WTC11 (cell line): ENCODE data around the gene TMEM140. TPM values are rescaled to one million over a fixed set of nuclear protein-coding genes. Genes with fewer than 3 reads are reported as not detected.

Source experiments
- ATAC-seq: fragments of 200-7000 bp; cut with Tn5 transposase; 2 replicates; pipeline ENCODE4 v1.10.0; 2021; ENCODE audit warnings: mild to moderate bottlenecking, moderate library complexity
- CTCF ChIA-PET: fragments of 300-600 bp; sonication (Branson Sonifier 250); formaldehyde crosslinking; loops from one replicate; lab custom pipeline; 2021; ENCODE audit warnings: antibody characterized with exemption; lab: Charles Lee
- POLR2A ChIA-PET: fragments of 350-600 bp; sonication (Branson Sonifier 250); formaldehyde crosslinking; loops from one replicate; lab custom pipeline; 2021; ENCODE audit warnings: antibody characterized with exemption; lab: Charles Lee
- DNase-seq: peaks from one replicate; pipeline ENCODE4 v3.0.0; 2021; ENCODE audit warnings: low spot score
- H3K27ac Mint-ChIP-seq: 2 replicates; pipeline ENCODE4 v1.8.0; 2021; ENCODE audit warnings: mixed read lengths
- H3K27me3 Mint-ChIP-seq: 2 replicates; pipeline ENCODE4 v1.8.0; 2021; ENCODE audit warnings: low read depth, mild to moderate bottlenecking, moderate library complexity, mixed read lengths
- H3K36me3 Mint-ChIP-seq: 2 replicates; pipeline ENCODE4 v1.8.0; 2021; ENCODE audit warnings: mixed read lengths
- H3K4me1 Mint-ChIP-seq: 2 replicates; pipeline ENCODE4 v1.8.0; 2022; ENCODE audit warnings: mixed read lengths
- H3K4me3 Mint-ChIP-seq: 2 replicates; pipeline ENCODE4 v1.8.0; 2021; ENCODE audit warnings: mild to moderate bottlenecking, moderate library complexity, mixed read lengths
- H3K9me3 Mint-ChIP-seq: 2 replicates; pipeline ENCODE4 v1.8.0; 2021; ENCODE audit warnings: mixed read lengths
- CREB1 ChIP-seq: sonication (generic); formaldehyde crosslinking; IDR thresholded peaks from 2 replicates; pipeline ENCODE4 v1.8.0; 2023; ENCODE audit warnings: mild to moderate bottlenecking, missing genetic modification reagents
- EMX1 ChIP-seq: fragments of 250-450 bp; sonication (Bioruptor Pico); IDR thresholded peaks from 2 replicates; pipeline ENCODE4 v1.8.0; 2021; ENCODE audit warnings: mild to moderate bottlenecking
- FOXP1 ChIP-seq: sonication (generic); formaldehyde crosslinking; IDR thresholded peaks from 2 replicates; pipeline ENCODE4 v1.8.0; 2022; ENCODE audit warnings: missing genetic modification reagents, mild to moderate bottlenecking, moderate library complexity, borderline replicate concordance
- JUN ChIP-seq: sonication (generic); formaldehyde crosslinking; IDR thresholded peaks from 2 replicates; pipeline ENCODE4 v1.8.0; 2023; ENCODE audit warnings: mild to moderate bottlenecking, missing genetic modification reagents
- MXD4 ChIP-seq: fragments of 250-450 bp; sonication (Bioruptor Pico); IDR thresholded peaks from 2 replicates; pipeline ENCODE4 v1.8.0; 2021; ENCODE audit warnings: mild to moderate bottlenecking, moderate library complexity, borderline replicate concordance
- NR2C2 ChIP-seq: sonication (generic); formaldehyde crosslinking; IDR thresholded peaks from 2 replicates; pipeline ENCODE4 v1.8.0; 2022; ENCODE audit warnings: mild to moderate bottlenecking, missing genetic modification reagents
- ZNF232 ChIP-seq: sonication (generic); formaldehyde crosslinking; IDR thresholded peaks from 2 replicates; pipeline ENCODE4 v1.8.0; 2022; ENCODE audit warnings: mild to moderate bottlenecking, missing genetic modification reagents
- ZNF396 ChIP-seq: fragments of 250-450 bp; sonication (Bioruptor Pico); IDR thresholded peaks from 2 replicates; pipeline ENCODE4 v1.8.0; 2021; ENCODE audit warnings: mild to moderate bottlenecking, moderate library complexity, borderline replicate concordance
- ZNF416 ChIP-seq: fragments of 250-450 bp; sonication (Bioruptor Pico); IDR thresholded peaks from 2 replicates; pipeline ENCODE4 v1.9.0; 2021; ENCODE audit warnings: mild to moderate bottlenecking, inconsistent platforms
- ZNF671 ChIP-seq: fragments of 250-450 bp; sonication (Bioruptor Pico); IDR thresholded peaks from 2 replicates; pipeline ENCODE4 v1.8.0; 2021; ENCODE audit warnings: mild to moderate bottlenecking
- total RNA-seq: library from RNA; stranded (reverse); gene quantifications from 3 replicates; pipeline ENCODE4 v1.2.3, GENCODE V29; 2021
- TF ChIP-seq, protein P1 (sequence below): sonication (generic); formaldehyde crosslinking; IDR thresholded peaks from 2 replicates; pipeline ENCODE4 v1.8.1; 2023; ENCODE audit warnings: mild to moderate bottlenecking, moderate library complexity, missing genetic modification reagents
- TF ChIP-seq, protein P2 (sequence below): sonication (generic); formaldehyde crosslinking; IDR thresholded peaks from 2 replicates; pipeline ENCODE4 v1.8.1; 2022; ENCODE audit warnings: missing genetic modification reagents, borderline replicate concordance
- TF ChIP-seq, protein P3 (sequence below): sonication (generic); formaldehyde crosslinking; IDR thresholded peaks from 2 replicates; pipeline ENCODE4 v1.8.1; 2023; ENCODE audit warnings: mild to moderate bottlenecking, missing genetic modification reagents, borderline replicate concordance
- TF ChIP-seq, protein P4 (sequence below): sonication (generic); formaldehyde crosslinking; IDR thresholded peaks from 2 replicates; pipeline ENCODE4 v1.8.1; 2022; ENCODE audit warnings: low read depth, mild to moderate bottlenecking, moderate library complexity, missing genetic modification reagents, borderline replicate concordance
- TF ChIP-seq, protein P5 (sequence below): sonication (generic); formaldehyde crosslinking; IDR thresholded peaks from 2 replicates; pipeline ENCODE4 v1.8.0; 2023; ENCODE audit warnings: missing genetic modification reagents, mild to moderate bottlenecking, borderline replicate concordance
- TF ChIP-seq, protein P6 (sequence below): fragments of 250-450 bp; sonication (Bioruptor Pico); IDR thresholded peaks from 2 replicates; pipeline ENCODE4 v2.1.2; 2022; ENCODE audit warnings: mild to moderate bottlenecking, moderate library complexity
- TF ChIP-seq, protein P7 (sequence below): fragments of 200-600 bp; IDR thresholded peaks from 2 replicates; pipeline ENCODE4 v1.8.0; 2022; ENCODE audit warnings: antibody characterized with exemption
- TF ChIP-seq, protein P8 (sequence below): fragments of 250-450 bp; sonication (Bioruptor Pico); IDR thresholded peaks from 2 replicates; pipeline ENCODE4 v1.8.0; 2021; ENCODE audit warnings: mild to moderate bottlenecking

TMEM140 gene
- total RNA-seq, 1 experiment from 2014 or later, result not detected

DNA sequence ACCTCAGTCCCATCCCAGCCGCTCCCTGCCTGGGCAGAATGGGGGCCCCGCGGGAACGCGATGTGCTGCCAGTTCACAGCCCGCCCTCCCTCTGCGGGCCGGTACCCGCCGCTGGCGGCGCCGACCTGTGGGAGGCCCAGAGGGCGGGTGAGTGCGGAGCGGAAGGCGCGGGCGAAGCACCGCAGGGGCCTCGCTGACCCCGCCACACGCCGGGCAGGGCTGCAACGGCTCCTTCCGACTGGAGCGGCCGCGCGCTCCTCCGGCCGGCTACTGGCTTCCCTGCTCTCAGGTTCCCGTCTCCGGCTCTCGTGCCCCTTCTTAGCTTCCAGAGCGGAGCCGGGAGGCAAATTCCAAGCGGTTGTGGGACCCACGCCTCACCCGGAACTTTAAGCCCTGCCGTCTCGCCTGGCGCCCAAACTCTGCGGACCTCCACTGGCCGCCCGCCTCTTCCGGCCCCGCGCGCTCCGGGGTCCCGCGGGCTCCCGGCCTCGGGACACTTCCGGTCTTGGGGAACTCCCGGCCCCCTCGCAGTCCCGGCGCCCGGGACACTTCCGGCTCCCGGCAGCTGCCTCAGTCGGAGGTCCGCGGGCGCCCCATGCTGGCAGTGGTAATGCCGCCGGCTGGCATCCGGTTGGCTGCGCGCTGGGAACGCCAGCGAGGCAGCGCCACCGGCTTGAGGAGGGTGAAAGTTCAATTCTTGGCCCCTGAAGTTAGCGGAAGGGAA, 22.6 kb downstream of the TMEM140 start, which contains the start of gene CYREN:
Gene CYREN, minus strand, starts transcription at position 434 of the 724 bp plus-strand sequence. CDS start 1,785 bp downstream, outside the sequence.
- ChIA-PET POLR2A (no interaction called here), CTCF (interaction anchor here (0.9 to 2.4 kb wide), 10 partner anchors 9 to 204 kb away, joined by 3 to 7 read pairs (median 4); partner anchors contain the start of genes AGBL3, TMEM140 and WDR91)
- peak within 1 kb of the TSS; percentile 95 for H3K27ac Mint-ChIP-seq
- peaks cover 31% of the 10 kb centered on the region for H3K4me1 Mint-ChIP-seq
- no peaks in the 10 kb centered on the region for H3K27me3 Mint-ChIP-seq
- peak within 1 kb of the TSS; percentile 90 for H3K4me3 Mint-ChIP-seq
- peaks cover 35% of the 10 kb centered on the region for H3K36me3 Mint-ChIP-seq
- peak; percentile 75 for ATAC-seq
- DNase-seq, result peak; percentile 88
- no peaks in the 10 kb centered on the region for H3K9me3 Mint-ChIP-seq
- TF ChIP-seq ZNF416 (no peak), NR2C2 (CRISPR knock-in tag) (peak; percentile 29; the same call in 1 of the 2 replicates), ZNF396 (CRISPR knock-in tag) (no peak), ZNF671 (CRISPR knock-in tag) (no peak), JUN (CRISPR knock-in tag) (peak; percentile 68; the same call in 1 of the 2 replicates), FOXP1 (CRISPR knock-in tag) (no peak; the same call in 1 of the 2 replicates), MXD4 (no peak), EMX1 (CRISPR knock-in tag) (no peak), ZNF232 (CRISPR knock-in tag) (no peak), CREB1 (CRISPR knock-in tag) (no peak)
- TF ChIP-seq, protein P1, sequence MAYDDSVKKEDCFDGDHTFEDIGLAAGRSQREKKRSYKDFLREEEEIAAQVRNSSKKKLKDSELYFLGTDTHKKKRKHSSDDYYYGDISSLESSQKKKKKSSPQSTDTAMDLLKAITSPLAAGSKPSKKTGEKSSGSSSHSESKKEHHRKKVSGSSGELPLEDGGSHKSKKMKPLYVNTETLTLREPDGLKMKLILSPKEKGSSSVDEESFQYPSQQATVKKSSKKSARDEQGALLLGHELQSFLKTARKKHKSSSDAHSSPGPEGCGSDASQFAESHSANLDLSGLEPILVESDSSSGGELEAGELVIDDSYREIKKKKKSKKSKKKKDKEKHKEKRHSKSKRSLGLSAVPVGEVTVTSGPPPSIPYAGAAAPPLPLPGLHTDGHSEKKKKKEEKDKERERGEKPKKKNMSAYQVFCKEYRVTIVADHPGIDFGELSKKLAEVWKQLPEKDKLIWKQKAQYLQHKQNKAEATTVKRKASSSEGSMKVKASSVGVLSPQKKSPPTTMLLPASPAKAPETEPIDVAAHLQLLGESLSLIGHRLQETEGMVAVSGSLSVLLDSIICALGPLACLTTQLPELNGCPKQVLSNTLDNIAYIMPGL (CRISPR knock-in tag), result peak; percentile 88; the same call in 1 of the 2 replicates
- TF ChIP-seq, protein P2, sequence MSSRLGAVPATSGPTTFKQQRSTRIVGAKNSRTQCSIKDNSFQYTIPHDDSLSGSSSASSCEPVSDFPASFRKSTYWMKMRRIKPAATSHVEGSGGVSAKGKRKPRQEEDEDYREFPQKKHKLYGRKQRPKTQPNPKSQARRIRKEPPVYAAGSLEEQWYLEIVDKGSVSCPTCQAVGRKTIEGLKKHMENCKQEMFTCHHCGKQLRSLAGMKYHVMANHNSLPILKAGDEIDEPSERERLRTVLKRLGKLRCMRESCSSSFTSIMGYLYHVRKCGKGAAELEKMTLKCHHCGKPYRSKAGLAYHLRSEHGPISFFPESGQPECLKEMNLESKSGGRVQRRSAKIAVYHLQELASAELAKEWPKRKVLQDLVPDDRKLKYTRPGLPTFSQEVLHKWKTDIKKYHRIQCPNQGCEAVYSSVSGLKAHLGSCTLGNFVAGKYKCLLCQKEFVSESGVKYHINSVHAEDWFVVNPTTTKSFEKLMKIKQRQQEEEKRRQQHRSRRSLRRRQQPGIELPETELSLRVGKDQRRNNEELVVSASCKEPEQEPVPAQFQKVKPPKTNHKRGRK (CRISPR knock-in tag), result no peak
- TF ChIP-seq, protein P3, sequence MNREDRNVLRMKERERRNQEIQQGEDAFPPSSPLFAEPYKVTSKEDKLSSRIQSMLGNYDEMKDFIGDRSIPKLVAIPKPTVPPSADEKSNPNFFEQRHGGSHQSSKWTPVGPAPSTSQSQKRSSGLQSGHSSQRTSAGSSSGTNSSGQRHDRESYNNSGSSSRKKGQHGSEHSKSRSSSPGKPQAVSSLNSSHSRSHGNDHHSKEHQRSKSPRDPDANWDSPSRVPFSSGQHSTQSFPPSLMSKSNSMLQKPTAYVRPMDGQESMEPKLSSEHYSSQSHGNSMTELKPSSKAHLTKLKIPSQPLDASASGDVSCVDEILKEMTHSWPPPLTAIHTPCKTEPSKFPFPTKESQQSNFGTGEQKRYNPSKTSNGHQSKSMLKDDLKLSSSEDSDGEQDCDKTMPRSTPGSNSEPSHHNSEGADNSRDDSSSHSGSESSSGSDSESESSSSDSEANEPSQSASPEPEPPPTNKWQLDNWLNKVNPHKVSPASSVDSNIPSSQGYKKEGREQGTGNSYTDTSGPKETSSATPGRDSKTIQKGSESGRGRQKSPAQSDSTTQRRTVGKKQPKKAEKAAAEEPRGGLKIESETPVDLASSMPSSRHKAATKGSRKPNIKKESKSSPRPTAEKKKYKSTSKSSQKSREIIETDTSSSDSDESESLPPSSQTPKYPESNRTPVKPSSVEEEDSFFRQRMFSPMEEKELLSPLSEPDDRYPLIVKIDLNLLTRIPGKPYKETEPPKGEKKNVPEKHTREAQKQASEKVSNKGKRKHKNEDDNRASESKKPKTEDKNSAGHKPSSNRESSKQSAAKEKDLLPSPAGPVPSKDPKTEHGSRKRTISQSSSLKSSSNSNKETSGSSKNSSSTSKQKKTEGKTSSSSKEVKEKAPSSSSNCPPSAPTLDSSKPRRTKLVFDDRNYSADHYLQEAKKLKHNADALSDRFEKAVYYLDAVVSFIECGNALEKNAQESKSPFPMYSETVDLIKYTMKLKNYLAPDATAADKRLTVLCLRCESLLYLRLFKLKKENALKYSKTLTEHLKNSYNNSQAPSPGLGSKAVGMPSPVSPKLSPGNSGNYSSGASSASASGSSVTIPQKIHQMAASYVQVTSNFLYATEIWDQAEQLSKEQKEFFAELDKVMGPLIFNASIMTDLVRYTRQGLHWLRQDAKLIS, result 0 out of 2 replicates have a peak, but pooled peaks have one; percentile 47
- TF ChIP-seq, protein P4, sequence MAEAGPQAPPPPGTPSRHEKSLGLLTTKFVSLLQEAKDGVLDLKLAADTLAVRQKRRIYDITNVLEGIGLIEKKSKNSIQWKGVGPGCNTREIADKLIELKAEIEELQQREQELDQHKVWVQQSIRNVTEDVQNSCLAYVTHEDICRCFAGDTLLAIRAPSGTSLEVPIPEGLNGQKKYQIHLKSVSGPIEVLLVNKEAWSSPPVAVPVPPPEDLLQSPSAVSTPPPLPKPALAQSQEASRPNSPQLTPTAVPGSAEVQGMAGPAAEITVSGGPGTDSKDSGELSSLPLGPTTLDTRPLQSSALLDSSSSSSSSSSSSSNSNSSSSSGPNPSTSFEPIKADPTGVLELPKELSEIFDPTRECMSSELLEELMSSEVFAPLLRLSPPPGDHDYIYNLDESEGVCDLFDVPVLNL, result no peak
- TF ChIP-seq, protein P5, sequence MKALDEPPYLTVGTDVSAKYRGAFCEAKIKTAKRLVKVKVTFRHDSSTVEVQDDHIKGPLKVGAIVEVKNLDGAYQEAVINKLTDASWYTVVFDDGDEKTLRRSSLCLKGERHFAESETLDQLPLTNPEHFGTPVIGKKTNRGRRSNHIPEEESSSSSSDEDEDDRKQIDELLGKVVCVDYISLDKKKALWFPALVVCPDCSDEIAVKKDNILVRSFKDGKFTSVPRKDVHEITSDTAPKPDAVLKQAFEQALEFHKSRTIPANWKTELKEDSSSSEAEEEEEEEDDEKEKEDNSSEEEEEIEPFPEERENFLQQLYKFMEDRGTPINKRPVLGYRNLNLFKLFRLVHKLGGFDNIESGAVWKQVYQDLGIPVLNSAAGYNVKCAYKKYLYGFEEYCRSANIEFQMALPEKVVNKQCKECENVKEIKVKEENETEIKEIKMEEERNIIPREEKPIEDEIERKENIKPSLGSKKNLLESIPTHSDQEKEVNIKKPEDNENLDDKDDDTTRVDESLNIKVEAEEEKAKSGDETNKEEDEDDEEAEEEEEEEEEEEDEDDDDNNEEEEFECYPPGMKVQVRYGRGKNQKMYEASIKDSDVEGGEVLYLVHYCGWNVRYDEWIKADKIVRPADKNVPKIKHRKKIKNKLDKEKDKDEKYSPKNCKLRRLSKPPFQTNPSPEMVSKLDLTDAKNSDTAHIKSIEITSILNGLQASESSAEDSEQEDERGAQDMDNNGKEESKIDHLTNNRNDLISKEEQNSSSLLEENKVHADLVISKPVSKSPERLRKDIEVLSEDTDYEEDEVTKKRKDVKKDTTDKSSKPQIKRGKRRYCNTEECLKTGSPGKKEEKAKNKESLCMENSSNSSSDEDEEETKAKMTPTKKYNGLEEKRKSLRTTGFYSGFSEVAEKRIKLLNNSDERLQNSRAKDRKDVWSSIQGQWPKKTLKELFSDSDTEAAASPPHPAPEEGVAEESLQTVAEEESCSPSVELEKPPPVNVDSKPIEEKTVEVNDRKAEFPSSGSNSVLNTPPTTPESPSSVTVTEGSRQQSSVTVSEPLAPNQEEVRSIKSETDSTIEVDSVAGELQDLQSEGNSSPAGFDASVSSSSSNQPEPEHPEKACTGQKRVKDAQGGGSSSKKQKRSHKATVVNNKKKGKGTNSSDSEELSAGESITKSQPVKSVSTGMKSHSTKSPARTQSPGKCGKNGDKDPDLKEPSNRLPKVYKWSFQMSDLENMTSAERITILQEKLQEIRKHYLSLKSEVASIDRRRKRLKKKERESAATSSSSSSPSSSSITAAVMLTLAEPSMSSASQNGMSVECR, result peak; percentile 89
- TF ChIP-seq, protein P6, sequence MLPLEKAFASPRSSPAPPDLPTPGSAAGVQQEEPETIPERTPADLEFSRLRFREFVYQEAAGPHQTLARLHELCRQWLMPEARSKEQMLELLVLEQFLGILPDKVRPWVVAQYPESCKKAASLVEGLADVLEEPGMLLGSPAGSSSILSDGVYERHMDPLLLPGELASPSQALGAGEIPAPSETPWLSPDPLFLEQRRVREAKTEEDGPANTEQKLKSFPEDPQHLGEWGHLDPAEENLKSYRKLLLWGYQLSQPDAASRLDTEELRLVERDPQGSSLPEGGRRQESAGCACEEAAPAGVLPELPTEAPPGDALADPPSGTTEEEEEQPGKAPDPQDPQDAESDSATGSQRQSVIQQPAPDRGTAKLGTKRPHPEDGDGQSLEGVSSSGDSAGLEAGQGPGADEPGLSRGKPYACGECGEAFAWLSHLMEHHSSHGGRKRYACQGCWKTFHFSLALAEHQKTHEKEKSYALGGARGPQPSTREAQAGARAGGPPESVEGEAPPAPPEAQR, result 0 out of 2 replicates have a peak, but pooled peaks have one; percentile 24
- TF ChIP-seq, protein P7, sequence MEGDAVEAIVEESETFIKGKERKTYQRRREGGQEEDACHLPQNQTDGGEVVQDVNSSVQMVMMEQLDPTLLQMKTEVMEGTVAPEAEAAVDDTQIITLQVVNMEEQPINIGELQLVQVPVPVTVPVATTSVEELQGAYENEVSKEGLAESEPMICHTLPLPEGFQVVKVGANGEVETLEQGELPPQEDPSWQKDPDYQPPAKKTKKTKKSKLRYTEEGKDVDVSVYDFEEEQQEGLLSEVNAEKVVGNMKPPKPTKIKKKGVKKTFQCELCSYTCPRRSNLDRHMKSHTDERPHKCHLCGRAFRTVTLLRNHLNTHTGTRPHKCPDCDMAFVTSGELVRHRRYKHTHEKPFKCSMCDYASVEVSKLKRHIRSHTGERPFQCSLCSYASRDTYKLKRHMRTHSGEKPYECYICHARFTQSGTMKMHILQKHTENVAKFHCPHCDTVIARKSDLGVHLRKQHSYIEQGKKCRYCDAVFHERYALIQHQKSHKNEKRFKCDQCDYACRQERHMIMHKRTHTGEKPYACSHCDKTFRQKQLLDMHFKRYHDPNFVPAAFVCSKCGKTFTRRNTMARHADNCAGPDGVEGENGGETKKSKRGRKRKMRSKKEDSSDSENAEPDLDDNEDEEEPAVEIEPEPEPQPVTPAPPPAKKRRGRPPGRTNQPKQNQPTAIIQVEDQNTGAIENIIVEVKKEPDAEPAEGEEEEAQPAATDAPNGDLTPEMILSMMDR, result no peak
- TF ChIP-seq, protein P8, sequence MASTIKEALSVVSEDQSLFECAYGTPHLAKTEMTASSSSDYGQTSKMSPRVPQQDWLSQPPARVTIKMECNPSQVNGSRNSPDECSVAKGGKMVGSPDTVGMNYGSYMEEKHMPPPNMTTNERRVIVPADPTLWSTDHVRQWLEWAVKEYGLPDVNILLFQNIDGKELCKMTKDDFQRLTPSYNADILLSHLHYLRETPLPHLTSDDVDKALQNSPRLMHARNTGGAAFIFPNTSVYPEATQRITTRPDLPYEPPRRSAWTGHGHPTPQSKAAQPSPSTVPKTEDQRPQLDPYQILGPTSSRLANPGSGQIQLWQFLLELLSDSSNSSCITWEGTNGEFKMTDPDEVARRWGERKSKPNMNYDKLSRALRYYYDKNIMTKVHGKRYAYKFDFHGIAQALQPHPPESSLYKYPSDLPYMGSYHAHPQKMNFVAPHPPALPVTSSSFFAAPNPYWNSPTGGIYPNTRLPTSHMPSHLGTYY (CRISPR knock-in tag), result no peak
